Body of pancreas (tissue), 4 donors: Measurements from ENCODE around the gene DTNBP1. TPM values are rescaled to one million over a fixed set of nuclear protein-coding genes. Genes with fewer than 3 reads are reported as not detected.

ENCODE experiments used
- ATAC-seq: fragments of 150-250 bp; one replicate; pipeline ENCODE4 v1.9.1; 2016
- DNase-seq, 4 donors: peaks; one replicate each; pipeline ENCODE4 v3.0.0-alpha.2; 2019
- H3K27ac ChIP-seq, 4 donors: fragments of 200-600 bp; sonication (generic); 1 replicate in 3 of 4; 2 replicates in 1 of 4; pipeline versions ENCODE4 v1.5.1 to v1.6.1; 2016 to 2019; ENCODE audit warnings: mild to moderate bottlenecking in 1 of 4, mixed read lengths in 1 of 4, moderate library complexity in 1 of 4
- H3K27me3 ChIP-seq, 2 donors: fragments of 200-600 bp; sonication (generic); one replicate each; pipeline ENCODE4 v1.6.0; 2016; ENCODE audit warnings: mild to moderate bottlenecking in 1 of 2
- H3K36me3 ChIP-seq, 2 donors: fragments of 200-600 bp; sonication (generic); replicated peaks in 1 of 2; 2 replicates each; pipeline ENCODE4 v1.5.1; 2016; ENCODE audit warnings: low read depth in 2 of 2; ENCODE audit not compliant: insufficient read depth in 1 of 2
- H3K4me1 ChIP-seq: fragments of 200-600 bp; sonication (generic); one replicate; pipeline ENCODE4 v1.6.0; 2016
- H3K4me3 ChIP-seq, 2 donors: fragments of 200-600 bp; sonication (generic); 1 replicate in 1 of 2; 2 replicates in 1 of 2; pipeline ENCODE4 v1.5.1; 2016 to 2019
- H3K9me3 ChIP-seq, 3 donors: fragments of 200-600 bp; sonication (generic); 1 replicate in 2 of 3; 2 replicates in 1 of 3; pipeline ENCODE4 v1.5.1; 2016
- CTCF ChIP-seq, 7 experiments: fragments of 450-650 bp in 4 of 7; fragments of 200-600 bp in 3 of 7; sonication (generic) in 3 of 7; IDR thresholded peaks; one replicate each; pipeline ENCODE4 v1.5.1; 2016 to 2019; ENCODE audit warnings: antibody characterized with exemption in 7 of 7
- POLR2A ChIP-seq, 3 donors: fragments of 450-650 bp; IDR thresholded peaks; one replicate each; pipeline ENCODE4 v1.6.1; 2016; ENCODE audit warnings: antibody characterized with exemption in 3 of 3, mild to moderate bottlenecking in 2 of 3
- WGBS, 2 donors: methylation state at CpG; one replicate each; pipeline ENCODE4 v1.1.5; 2017; 5-methylcytosine and 5-hydroxymethylcytosine counted together
- intact Hi-C: fragments of 100-400 bp; cut with DNase I; formaldehyde crosslinking; loops from one replicate; pipeline ENCODE4 v1.15.1; 2023
- total RNA-seq, 2 donors: library from RNA; depleted of rRNA; stranded (reverse); fragments of >200 nt; gene quantifications; one replicate each; pipeline ENCODE4 v1.1.0, GENCODE V29; 2016

The DTNBP1 gene
- total RNA-seq, 2 donors from 2014 or later, result 3.3 to 5.2 TPM

GRCh38 chr6:15551798-15552197, 111.0 kb downstream of the DTNBP1 start:
- Histone ChIP-seq H3K36me3 (no peaks in the 10 kb centered on the region), H3K9me3 (no peaks in the 10 kb centered on the region), H3K4me1 (peaks cover 5% of the 10 kb centered on the region), H3K27ac (peak overlapping the region in 1 of 4 donors; percentile 10), H3K4me3 (no peak overlapping the region), H3K27me3 (no peaks in the 10 kb centered on the region)
- DNase-seq, result peak in 3 of 4 donors; percentile 21 to 29 (median 24)
- intact Hi-C loops, result no loop called here
- TF ChIP-seq POLR2A (IDR thresholded peaks at IDR 0.05) (no peak), CTCF (IDR thresholded peaks at IDR 0.05) (no peak)
- WGBS, 2 donors, result 50 to 60% methylated on average over 6 of the region's 6 CpGs
- peak; percentile 53 for ATAC-seq

DNA sequence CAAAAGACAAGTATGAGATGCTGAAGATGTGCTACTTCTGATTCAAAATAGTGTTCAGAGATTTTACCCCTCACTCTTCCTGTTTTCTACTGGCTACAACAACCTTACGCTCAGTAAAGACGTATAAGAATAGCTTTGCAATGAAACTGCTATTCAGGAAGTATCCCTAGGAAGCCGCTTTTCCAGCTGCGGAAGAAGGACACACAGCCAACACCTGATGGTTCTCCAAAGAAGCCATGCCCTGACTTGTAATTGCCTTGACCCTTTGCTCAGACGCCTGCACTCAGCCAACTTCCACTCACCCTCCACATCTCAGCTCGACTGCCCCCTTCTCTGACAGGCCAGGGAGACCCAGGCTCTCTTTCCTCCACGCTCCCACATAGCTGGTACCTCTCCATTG, 111.6 kb downstream of the DTNBP1 start:
- DNase-seq (no peak), ATAC-seq (no peak)
- H3K27me3 ChIP-seq, result no peaks in the 10 kb centered on the region
- H3K4me1 ChIP-seq, result peaks cover 5% of the 10 kb centered on the region
- H3K4me3 ChIP-seq, result no peak overlapping the region
- peak overlapping the region in 1 of 4 donors; percentile 10 for H3K27ac ChIP-seq
- H3K9me3 ChIP-seq, result no peaks in the 10 kb centered on the region
- 84 to 90% methylated on average over 7 of the region's 7 CpGs for WGBS, 2 donors
- TF ChIP-seq CTCF (IDR thresholded peaks at IDR 0.05), result no peak
- TF ChIP-seq POLR2A (IDR thresholded peaks at IDR 0.05), result no peak
- intact Hi-C loops, result no loop called here
- H3K36me3 ChIP-seq, result no peaks in the 10 kb centered on the region

- intact Hi-C loops, result no loop called here
- DNase-seq (no peak), ATAC-seq (no peak)
- Histone ChIP-seq H3K27ac (no peak overlapping the region), H3K27me3 (no peaks in the 10 kb centered on the region), H3K4me1 (peaks cover 5% of the 10 kb centered on the region), H3K9me3 (no peaks in the 10 kb centered on the region), H3K36me3 (no peaks in the 10 kb centered on the region), H3K4me3 (no peak overlapping the region)
- no peak for TF ChIP-seq POLR2A (IDR thresholded peaks at IDR 0.05)
- no peak for TF ChIP-seq CTCF (IDR thresholded peaks at IDR 0.05)
- 75 to 93% methylated on average over 2 of the region's 2 CpGs for WGBS, 2 donors
Observed at GRCh38 chr6:15550546-15551123, 112.2 kb downstream of the DTNBP1 start.

GRCh38 chr6:15549371-15549770, 113.5 kb downstream of the DTNBP1 start:
- Histone ChIP-seq H3K36me3 (no peaks in the 10 kb centered on the region), H3K4me1 (peaks cover 5% of the 10 kb centered on the region), H3K27me3 (no peaks in the 10 kb centered on the region), H3K4me3 (no peak overlapping the region), H3K27ac (no peak overlapping the region), H3K9me3 (no peaks in the 10 kb centered on the region)
- intact Hi-C loops, result no loop called here
- DNase-seq (no peak), ATAC-seq (no peak)
- 85 to 95% methylated on average over 14 of the region's 14 CpGs for WGBS, 2 donors
- TF ChIP-seq CTCF (IDR thresholded peaks at IDR 0.05), result no peak
- TF ChIP-seq POLR2A (IDR thresholded peaks at IDR 0.05), result no peak

DNA sequence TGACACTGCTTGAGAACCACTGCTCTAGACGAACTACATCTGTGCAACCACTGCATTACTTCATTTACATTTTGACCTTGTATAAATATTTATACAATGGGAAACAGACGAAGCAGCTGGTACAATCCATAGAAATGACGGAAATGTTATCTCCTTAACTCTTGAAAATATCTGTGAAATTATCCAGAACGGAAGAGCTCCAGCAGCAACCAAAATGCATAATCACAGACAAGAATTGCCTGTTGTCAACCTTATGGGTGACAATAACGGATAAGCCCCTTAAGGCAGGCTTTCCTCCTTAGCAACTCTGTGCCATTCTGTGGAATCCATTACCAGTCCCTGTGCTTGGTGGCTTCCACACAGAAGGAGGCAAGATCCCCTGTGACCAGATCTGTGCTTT, 115.4 kb downstream of the DTNBP1 start:
- Histone ChIP-seq H3K36me3 (no peaks in the 10 kb centered on the region), H3K27me3 (no peaks in the 10 kb centered on the region), H3K9me3 (no peaks in the 10 kb centered on the region), H3K27ac (no peak overlapping the region), H3K4me3 (no peak overlapping the region), H3K4me1 (peaks cover 5% of the 10 kb centered on the region)
- 49% methylated on average over 5 of the region's 5 CpGs for WGBS, 2 donors
- intact Hi-C loops, result no loop called here
- no peak for TF ChIP-seq POLR2A (IDR thresholded peaks at IDR 0.05)
- no peak for TF ChIP-seq CTCF (IDR thresholded peaks at IDR 0.05)
- DNase-seq (no peak), ATAC-seq (no peak)
